Activated T-helper 1 cell treated with Interleukin-2 at 50 U/mL for 16 hours (primary cell): Measurements from ENCODE around the gene LBX1.

Experiments used
- DNase-seq: peaks from one replicate; pipeline ENCODE4 v3.0.0-alpha.2; 2020; ENCODE audit warnings: low read depth

The LBX1 gene

DNA sequence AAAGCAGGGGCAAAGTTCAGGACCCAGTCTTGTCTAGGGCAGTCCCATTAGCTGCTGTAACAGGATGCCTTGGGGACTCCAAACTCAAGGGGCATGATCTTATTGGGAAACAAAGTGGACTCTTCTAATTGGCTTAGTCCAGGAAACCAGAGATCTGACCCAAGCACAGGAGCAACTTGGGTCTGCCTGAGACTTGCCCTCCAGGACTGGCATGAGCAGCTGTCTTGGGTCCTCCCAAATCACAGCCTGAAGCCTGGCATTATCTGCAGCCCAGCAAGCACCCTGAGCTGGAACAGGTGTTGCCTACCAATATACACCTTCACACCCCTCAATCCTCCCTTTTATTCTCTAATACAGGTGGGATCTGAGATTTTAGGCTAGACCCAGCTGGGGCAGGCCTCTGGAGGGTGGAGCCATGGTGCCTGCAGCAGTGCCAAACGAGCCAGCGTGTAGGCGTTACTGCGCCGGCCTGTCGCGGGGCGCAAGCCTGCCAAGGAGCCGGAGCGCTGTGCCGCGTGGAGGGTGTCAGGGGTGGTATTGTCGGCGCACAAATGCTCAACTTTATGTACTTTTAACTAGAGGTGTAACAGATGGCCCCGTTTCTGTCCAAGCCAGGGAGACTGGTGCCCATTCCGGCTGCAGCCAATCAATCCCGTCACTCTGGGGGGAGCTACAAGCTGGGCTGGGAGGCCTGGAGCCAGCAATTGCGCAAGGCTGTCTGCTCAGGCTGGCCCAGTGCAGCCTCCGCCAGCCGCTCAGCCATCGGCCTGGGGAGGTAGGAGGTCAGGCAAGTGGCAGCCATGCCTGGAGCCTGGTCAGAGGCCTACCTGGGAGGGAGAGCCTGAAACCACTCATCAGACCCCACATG, 12.8 kb upstream of the LBX1 start:
- DNase-seq: no peak

DNA sequence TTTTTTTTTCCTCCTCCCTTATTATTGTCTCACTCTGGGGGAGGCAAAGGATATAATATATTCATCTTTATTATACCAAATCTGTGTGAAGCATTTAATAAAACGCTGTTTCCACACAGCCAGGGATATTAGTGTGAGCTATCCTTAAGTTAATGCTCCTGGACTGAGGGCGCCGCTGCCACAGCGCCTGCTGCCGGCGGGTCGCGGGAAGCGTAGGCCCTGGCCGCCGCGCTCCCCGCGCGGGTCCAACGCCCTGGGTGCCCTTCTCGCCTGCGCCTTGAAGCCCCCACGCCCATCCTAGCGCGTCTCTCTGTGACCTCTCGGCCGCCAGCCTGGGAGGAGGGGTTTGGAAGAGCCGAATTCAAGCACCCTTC, 9.5 kb upstream of the LBX1 start:
- no peak for DNase-seq

DNA sequence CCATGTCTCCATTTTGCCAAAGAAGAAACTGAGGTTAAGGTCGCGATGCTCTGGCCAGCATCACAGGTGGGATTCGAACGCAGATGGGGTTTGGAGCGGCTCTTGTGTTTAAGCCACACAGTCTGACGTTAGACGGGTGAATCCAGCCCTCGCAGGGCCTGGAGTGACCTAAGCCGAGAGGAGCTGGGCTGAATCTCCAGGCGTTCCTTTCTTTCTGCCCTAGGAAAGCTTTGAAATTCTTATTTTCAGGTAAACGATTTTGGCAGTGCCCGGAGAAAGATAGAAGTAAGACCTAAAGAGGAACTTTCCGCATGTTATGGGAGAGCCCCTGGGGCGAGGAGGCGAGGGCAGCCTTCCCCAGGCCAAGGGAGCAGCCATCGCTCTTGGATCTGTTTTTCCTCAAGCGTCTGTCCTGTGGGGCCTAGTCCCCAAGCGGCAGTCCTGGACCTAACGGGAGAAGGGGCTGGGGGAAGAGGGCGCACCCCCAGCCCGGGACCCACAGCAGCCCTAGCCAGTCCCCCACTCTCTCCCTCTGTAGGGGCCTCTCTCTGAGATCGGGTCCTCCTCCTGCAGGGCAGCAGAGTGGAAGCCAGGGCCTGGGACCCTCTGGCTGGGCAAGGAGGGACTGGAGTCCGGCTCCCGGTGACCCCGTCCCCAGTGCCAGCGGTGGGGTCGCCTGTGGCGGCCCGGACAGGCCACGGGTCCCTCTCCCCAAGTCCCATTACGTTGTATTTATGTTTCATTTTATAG, 8.9 kb upstream of the LBX1 start:
- DNase-seq: no peak

DNA sequence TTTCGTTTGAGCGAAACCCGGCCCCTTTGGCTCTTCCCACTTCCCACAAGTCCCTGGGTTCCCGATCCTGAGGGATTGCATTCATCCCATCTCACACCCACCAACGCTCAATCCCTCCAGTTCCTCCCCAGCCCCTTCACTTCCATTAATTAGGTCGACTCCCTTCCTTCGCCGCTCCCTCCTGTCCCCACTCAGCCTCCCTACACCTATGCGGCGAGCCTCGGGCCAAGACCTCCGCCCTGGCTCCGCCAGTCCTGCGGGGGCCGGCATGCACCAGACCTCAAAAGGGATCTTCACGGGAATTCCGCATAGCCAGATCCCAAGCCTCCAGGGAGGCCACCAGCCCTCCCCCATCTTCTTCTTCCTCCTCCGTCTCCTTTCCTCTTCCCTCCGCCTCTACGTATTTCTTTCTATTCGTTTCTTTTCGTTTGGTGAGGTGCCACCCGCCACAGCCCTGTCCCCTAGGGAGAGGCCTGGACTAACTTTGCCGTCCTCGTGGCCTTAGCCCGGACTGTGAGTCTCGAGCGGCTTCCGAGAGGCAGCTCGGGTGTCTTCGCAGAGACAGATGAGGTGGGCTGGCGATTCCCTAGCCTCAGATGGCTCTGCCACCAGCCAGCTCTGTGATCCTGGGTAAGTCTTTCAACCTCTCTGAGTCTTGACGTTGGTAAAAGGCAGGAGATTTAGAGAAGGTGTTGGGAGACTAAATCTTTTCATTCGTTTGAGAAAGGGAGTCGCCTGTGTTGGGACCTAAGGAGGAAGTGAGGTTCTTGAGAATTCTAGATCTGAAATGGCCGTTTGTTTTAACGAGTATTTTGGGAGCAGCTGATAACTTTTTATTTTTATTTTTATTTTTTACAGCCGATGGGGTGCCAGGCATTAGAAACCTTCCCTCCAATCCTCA, 8.1 kb upstream of the LBX1 start:
- DNase-seq: no peak

DNA sequence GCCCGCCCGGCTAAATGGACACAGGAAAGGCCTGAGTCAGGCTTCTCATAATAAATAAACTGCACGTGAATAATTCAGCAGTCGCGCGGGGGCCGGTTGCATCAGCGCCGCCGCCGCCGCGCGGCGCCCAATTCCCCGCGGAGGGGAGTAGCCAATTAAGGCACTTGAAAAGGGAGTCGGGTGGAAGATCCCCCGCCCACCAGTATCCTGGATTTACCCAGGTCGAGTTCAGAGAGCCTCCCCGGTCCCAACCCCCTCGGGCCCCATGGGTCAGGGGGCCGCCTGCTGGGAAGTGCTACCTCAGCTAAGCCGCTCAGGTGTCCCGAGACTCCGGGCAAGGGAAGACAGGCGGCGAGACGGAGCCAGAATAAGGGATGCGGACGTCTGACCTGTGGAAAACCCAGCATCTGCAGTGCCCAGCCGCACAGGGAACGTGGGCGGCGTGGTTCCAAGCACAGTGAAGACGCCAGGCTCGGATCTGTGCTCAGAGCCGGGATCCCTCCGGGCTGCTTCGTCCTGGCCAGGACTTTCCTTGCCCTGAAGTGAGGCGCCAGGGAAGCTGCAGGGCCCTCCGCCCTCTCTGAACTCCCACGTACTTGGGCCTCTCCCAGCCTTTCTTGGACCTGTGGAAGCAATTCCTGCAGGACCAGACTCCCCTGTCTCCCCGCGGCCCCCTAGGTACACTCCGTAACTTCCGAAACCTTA, 7.3 kb upstream of the LBX1 start:
- no peak for DNase-seq

DNA sequence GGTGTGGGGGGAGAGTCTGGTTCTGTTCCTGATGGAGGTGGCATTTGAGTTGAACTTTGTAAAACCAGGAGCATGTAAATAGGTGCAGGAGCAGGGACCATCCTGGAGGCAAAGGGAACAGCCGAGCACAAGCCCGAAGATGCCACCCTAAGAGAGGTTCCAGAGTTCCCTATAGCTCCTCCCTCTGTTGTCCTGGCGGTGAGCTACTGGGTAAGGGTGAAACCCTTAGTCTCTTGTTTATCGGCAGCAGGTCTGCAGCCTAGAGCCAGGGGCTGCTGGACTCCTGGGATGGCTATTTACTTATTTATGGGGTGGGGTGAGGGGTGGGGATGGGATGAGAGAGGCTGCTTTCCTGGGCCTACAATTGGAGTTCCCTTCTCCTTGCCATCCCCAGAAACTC, 6.5 kb upstream of the LBX1 start:
- DNase-seq: no peak

DNA sequence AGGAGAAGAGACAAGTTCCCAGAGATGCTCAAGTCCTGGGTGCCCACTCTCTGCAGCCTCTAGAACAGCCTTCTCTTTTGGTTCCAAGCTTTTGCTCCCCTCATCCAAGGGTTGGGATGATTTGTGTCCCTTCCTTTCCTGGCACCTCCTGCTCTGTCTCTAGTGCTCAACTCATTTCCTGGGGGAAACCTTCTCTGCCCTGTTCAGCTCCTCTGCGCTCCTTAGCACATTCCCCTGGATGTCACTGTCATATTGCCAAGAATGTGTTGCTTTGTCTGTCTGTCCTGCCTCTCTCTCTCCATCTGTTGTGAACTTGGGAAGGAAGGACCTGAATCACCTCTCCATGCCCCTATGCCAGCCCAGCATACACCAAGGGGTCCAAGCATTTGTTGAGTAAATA, 5.1 kb upstream of the LBX1 start:
- no peak for DNase-seq

DNA sequence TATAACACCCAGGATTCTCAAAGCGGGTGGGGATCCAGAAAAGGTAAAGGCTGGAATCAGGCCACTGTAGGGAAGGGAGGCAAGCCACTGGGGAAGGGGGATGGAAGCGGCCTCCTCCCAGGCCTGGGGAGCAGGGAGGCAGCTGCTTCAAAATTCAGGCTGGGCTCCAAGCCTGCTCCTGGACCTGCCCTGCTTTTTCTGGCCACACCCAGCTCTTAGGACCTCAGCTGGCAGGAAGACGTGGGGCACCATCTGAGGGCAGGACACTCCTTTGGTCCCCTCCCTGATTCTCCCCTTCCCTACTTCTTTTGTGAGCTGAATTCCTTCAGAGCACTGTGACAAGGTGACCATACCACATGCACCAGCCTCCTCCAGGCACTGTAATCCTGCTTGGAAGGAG, 4.6 kb upstream of the LBX1 start:
- no peak for DNase-seq

DNA sequence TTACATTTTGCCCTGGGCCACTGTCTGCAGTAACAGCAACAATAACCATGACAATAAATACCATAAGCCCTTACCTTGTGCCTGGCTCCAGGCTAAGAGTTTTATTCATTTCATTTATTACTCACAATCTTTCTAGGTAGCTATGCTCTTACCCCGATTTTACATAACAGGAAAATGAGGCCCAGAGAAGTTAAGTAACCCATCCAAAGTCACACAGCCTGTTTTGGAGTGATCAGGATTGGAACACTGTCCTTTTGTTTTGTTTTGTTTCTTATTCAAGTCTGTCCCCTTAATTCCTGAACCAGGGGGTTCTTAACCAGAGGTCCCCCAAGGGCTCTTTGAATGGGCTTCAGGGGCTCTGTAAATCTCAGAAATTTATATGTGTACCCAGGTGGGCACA, 4.2 kb upstream of the LBX1 start:
- no peak for DNase-seq

DNA sequence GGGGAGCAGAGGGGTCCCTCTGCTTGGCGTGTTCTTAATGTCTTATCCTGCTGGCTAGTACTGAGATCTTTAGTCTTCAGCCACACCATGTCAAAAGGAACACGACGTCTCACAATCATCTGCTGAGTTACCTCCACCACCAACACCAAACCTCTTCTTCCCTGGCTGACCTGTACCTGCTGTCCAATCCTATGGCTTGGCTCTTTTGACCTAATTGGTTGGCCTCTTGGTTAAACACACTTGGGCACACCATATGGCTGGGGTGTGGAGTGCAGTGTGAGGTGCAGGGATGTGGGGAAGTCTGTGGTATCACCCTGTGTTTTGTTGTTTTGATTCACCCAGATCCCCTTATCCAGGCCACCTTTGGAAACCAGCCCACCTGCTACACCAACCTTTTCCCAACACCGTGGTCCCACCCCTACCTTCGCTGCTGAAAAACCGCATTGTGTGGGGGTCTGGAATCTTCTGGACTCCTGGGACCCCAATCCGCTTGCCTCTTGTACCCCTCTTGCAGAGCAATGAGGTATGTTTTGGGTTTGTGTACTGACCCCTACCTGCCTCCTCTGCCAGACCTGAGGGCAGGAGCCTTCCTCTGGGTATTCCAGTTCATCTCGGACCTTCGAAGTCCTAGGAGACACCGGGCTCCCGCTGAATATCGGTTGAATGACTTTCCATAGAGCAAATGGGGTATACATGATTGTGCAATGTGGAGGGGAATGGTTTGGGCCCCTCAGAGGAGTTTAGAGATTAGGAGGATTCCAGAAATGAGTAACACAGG, 2.8 kb upstream of the LBX1 start:
- no peak for DNase-seq

DNA sequence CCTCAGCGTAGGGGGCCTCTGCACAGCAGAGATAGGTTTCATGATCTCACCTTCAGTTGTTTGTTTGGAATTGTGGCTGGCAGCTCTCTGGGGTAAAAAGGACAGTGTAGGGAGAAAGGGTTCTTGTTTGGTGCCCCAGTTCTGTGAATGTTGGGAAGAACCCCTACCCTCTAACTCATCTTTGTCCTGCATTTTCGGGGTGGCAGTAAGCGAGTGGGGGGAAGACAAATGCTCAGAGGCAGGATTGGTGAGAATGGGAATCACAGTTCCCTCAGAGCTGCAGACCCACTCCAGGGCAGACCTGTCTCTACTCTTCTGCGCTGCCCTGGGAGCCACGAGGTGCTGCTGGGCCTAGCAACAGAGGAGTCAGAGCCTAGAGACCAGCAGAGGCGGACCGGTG, 1.8 kb upstream of the LBX1 start:
- DNase-seq: no peak

DNA sequence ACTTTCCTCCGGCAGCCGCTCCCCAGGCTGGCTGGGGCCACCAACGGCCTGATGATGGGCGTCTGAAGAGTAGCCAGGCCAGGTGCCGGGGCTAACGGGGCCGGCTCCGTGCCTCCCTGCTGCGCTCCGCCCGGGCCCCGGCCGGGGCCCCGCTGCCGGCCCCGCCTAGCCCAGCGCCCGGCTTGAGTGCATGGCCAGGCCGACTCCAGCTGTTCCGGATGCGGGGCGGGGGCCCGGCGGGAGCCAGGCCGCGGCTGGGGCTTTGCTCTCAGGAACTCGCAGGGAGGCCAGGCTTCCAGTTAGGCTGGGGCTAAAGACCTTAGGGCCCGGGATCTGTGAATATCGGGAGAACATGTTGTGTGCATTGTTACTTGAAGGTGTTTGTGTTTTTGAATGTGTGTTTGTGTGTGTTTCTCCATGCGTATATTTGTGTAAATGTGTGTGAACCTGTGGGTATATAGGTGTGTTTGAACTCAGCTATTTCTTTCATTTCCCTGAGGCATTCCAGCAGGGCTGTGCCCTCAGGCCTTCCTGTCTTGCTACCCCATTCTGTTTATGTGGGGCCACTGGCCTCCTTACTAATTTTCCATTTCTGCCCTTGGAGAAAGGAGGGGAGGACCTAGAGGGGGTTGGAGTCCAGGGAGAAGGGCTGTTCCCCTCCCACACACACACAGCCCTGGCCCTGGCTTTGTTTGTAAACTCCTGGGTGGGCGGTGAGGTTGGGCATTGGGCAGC, 1.1 kb upstream of the LBX1 start:
- DNase-seq: no peak

DNA sequence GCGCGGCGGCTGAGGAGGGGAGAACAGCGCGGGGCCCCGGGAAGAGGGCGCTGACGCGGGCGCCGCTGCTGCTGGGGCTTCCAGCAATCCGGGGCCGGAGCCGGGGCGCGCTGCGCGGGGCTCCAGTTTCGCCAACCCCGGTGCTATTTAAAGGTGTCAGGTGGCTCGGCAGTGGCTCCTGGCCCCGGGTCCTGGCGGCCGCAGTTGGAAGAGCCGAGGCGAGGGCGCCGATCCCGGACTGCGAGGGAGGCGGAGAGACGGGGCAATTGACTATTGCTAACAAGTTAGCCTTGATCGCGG, 347 bp downstream of the LBX1 start:
- no peak for DNase-seq

DNA sequence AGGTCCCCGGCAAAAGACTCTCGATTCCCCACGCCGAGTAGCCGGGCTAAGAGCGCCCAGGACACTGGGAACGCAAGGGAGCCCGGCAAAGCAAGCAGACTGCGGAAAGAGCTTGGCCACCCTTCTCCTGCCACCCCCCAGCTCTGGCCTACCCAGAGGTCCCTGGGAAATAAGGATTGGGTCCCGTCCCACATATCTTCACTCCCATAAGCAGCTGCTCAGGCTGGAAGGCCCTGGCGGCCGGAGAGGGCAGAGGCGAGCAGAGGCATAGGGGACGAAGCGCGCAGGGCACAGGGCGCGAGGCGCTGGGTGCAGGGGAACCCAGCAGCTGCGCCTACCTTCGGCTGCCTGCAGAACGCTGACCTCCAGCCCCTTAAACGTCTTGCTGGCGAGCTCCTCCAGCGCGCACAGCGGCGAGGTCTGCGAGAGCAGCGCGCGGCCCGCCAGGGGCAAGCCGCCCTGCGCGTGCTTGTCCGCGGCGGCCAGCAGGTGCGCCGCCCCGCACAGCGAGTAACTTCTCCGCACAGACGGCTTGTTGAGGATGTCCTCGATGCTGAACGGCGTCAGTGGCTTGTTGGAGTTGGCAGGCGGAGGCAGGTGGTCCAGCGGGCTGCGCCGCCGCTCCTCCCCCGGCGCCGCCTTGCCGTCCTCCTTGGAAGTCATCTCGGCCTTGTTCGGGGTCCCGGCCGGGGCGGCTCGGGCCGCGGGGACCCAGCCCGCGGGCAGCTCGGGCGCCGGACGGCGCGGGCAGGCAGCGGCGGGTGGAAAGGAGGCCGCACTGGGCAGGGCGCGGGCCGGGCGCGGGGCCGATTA, 904 bp downstream of the LBX1 start:
- no peak for DNase-seq

DNA sequence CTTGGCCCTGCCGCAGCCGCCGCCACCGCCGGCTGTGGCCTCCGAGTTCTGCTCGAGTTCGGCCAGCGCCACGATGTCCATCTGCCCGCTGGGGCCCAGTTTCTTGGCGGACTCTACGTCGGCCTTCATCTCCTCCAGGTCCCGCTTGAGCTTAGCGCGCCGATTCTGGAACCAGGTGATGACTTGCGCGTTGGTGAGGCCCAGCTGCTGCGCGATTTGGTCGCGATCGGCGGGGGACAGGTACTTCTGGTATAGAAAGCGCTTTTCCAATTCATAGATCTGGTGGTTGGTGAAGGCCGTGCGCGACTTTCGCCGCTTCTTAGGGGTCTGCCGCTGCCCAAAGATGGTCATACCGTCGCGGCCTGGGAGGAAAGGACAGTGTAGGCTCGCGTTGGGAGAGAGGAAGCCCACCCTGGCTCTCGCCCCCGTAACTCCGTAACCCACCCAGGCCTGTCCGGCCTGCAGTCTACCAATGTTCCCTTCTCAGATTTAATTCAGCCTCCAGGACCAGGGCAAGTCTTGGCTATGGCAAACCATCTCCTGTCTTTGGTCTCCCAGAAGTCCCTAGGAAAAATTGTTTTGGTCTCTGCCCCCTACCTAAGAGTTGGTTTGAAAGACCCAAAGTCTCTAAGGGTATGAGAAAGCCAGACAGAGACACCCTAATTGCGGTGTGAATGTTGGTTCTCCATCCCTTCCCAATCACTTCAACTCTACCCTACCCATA, 1.7 kb downstream of the LBX1 start:
- DNase-seq: no peak

DNA sequence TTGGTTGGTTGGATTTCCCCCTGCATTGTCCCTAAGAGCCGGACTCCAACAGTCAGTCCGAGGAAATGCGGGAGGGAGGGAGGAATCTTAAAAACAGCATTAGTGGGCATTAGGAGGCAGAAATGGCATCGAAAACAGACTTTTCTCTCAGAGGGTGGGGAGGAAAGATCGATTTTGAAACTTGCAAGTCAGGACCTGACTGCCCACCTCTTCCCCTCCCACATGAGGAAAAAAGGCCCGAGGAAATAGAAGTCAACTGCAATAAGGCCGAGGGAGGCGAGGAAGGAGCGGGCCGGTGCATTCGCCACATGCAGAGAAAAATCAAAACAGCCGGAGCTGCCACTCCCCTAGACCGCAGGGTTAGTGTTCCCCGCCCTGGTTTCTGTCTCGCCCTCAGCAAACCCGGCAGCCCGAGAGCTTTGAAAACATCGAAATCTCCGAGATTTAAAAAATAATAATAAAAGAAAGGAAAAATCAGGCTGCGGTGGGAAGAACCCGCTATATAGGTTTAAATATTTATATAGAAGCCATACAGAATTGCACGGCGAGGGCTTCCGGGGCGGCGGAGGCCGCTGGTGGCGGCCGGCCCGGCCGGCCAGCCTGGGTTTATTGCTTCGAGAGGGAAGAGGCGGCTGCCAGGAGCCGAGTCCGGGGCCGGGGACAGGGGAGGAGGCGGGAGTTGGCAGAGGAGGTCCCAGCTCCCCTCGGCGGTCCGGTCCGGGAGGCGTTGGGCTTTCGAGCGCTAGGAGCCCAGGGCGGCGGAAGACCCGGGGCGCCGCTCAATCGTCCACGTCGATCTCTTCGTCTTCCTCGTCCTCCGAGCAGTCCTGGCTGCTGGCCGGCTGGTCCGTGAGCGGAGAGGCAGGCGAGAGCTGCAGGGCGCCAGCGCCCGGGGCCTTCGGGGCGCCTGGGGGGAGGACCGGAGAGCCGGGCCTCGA, 2.5 kb downstream of the LBX1 start:
- no peak for DNase-seq

DNA sequence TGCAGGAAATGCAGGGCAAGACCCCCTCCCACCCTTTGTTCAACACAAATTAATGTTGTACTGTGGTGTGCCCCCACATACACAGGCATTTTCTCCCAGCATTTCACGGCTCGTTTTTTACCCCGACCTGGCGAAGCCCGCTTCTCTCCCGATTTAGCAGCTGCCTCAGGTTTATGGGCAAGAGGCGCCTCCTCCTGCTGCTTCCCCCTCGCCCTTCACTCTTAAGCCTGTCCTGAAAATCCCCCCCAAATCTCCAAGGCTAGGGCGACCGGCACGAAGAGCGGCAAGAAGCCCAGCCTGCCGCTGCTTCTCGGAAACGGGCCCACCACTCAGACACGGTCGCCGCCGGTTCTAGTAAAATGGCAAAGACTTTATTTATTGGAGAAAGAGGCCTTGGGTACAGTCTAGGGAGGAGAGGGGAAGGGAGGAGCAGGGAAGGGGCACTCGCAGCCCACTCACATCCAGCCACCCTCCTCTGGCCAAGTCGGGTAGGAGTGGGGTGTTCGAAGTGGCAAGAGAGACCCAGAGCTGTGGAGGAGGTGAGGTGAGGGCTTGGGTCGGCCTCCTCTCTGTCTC, 3.3 kb downstream of the LBX1 start:
- DNase-seq: no peak
